IPS-NIHi11 (cell line): ENCODE results near the gene RAPGEF6.

Experiments
- DNase-seq: peaks from one replicate; pipeline ENCODE4 v3.0.0; 2012; ENCODE audit warnings: mixed read lengths, low spot score

RAPGEF6 gene

DNA sequence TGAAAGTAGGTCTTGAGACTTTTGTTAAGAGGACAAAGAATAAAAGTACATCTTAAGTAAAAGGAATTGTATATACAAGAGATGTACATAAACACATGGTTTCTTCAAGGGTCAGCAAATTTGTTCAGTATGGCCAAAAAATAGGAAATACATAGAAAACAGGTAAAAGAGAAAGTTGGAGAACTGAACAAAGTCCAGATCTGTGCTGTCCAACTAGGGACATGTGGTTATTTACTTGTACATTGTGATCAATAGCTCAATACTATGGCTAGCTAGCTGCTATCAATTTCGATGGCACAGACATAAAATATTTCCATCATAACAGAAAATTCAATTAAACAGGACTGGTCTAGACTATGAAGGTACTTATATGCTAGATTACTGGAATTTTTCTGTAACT lies 92.3 kb downstream of the RAPGEF6 start:
- no peak for DNase-seq

DNA sequence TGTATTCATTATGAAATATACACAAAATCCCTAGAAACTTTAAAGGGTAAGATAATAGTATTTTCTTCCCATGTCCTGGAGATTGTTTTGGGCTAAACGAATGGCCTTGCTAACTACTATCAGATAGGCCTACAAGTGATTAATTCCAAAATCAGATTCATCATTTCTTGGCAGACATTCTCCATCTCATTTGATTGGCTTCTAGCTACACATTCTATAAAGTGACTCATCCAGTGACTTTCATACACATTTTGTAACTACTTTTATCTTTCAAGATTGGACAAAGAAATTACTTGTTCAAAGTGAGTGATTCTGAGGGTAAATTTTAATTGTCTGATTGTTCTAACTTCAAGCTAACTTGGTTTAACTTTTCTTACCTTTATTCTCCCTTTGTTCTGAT lies 93.3 kb downstream of the RAPGEF6 start:
- DNase-seq = no peak

DNA sequence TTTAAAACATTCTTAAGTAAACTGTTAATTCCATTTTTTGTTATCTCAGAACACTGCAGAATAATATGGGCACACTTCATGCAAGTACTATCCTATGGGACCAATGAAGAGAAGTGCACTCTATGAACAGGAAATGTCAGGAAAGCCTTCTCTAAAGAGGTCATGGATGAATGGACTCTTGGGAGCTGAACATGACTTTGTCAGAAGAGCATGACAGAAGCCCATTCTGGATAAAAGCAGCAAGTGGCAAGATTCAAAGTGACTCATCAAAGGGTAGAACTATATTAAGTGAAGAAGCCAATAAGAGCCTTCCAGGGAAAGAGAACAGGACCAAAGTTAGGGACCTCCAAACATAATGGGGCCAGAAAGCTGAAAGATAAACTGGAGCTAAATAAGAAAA lies 94.0 kb downstream of the RAPGEF6 start:
- no peak for DNase-seq

DNA sequence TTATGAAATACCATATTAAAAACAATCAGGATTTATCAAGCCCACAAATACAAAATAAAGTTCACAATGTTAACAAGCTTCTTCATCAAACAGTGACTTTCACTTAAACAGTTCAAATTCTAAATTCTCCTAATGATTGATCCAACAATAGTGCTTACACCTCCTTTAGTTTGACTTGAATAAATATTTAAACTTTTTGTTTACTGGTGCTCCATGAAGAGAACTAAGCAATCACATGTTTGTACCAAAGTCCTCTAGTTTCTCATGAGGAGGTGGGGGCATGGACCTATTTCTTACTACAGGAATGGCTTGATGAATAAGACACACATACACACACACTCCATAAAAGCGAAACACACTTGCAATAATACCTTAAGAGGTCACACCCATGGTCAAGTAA lies 95.8 kb downstream of the RAPGEF6 start:
- DNase-seq = no peak

DNA sequence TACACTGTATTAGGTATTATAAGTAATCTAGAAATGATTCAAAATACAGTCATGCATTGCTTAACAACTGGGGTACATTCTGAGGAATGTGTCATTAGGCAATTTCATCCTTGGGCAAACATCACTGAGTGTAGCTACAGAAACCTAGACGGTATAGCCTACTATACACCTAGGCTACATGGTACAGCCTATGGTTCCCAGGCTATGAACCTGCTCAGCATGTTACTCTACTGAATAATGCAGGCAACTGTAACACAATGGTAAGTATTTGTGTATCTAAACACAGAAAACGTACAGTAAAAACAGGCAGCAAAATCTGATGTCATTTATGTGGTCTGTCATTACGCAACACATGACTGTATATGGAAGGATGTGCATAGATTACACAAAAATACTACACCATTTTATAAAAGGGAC lies 96.8 kb downstream of the RAPGEF6 start:
- DNase-seq = no peak

DNA sequence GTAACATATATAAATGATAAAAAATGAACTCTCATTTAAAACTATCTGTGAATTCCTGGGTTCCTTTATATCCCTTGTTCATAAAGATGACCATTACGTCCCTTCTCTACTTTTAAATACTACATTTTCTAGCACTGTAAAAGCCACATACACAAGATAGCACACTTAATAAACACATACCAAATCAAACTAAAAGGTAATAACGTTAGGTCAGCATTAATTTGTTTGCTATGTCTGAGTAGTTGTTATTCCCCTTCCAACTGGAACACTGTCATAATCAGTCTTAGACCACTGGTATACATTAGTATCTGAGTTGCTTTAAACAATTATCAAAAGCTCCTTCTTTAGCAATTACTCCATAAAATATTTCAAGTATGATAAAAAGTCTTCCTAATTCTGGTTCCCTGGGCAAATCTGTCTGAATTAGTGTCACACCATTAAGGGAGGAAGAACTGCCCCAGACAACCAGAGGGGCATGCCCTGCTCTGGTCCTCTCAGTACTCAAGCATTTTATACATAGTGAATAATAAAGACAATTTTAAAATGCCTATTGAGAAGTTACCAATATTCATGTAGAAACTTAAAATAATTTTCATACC lies 98.1 kb downstream of the RAPGEF6 start:
- DNase-seq = no peak

DNA sequence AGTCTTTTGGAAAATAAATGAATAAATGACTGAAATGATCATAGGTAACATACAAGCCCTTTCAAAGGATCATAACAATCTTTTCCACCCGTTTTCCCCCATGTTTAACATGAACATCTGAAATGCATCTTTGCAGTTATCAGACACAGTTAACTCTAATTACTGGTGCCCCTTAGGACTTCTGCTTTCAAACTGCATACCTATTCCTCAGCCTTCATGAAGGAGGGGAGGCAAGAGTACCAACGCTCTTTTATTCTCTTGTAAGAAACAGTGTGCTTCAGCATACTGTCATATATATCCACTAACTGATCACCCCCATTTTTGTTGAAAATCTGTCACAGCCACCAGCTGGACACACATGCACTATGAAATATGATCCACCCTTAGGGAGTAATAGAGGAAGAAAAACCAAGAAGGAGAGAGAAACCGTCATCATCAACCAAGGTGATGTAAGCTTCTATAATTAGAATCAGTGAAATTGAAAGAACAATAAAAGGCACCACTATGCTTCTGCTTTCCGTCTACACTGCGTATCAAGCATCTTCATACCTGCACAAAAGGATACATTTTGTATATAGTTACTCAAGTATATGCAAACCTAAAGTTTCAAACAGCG lies 98.7 kb downstream of the RAPGEF6 start:
- DNase-seq = no peak

DNA sequence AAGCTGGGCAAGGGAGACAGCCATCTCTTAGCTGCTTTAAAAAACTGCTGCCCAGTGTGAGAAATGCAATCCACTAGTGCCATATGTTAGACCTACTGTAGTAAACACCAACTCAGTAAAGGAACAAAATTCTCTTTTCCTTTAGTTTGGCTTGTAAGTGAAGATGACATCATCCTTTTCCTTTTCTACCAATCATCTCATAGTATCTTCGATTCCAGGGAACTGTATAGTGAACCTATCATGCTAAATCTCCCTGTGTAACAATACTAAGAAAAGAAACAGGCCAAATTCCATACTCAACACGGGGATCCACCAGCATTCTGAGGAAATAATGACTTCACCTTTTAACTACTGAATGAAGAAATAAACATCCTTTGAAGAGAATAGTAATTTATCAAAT lies 100.1 kb downstream of the RAPGEF6 start:
- no peak for DNase-seq

DNA sequence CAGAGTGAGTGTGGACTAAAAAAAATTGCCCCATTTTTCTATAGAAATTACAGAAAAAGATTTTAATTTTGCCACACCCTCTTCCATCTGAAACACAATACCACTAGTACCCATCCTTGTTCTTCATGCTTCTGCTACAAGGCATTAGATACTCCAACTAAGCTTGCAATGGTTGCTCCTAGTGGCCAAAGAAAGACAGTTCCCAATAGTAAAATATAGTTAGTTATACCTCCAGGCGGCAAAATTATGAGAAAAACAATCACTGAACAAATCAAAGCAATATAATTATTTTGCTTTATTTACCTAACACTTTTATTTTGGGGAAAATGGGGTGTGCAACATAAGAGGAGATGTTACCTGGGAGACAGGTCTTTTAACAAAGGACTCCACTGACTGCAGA lies 101.2 kb downstream of the RAPGEF6 start:
- DNase-seq = no peak

DNA sequence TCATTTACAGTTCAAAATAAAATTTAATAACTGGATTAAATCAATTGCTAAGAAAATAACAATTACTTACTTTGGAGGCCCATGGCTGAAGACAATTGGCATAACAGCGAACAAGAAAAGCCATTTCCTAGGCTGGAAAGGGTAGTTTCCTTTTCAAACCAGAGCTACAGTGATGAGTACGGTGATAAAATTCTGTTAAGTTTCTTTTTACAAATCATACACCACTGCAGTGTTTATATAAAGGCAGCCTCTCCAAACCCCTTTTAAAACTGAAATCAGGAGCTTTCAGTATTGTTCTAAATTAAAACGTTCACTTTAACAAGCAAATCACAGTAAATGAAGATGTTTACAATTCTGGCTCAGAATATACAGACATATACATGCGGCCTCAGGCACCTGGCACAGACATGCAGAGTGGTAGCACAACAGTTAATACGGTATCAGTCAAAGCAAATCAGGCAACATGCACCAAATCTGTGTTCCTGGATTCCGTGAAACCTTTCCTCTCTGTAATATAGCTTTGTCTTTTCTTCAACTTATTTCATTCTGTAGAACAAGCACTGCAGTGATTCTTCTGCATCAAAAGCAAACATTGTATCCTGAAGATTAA lies 102.9 kb downstream of the RAPGEF6 start:
- DNase-seq = no peak

DNA sequence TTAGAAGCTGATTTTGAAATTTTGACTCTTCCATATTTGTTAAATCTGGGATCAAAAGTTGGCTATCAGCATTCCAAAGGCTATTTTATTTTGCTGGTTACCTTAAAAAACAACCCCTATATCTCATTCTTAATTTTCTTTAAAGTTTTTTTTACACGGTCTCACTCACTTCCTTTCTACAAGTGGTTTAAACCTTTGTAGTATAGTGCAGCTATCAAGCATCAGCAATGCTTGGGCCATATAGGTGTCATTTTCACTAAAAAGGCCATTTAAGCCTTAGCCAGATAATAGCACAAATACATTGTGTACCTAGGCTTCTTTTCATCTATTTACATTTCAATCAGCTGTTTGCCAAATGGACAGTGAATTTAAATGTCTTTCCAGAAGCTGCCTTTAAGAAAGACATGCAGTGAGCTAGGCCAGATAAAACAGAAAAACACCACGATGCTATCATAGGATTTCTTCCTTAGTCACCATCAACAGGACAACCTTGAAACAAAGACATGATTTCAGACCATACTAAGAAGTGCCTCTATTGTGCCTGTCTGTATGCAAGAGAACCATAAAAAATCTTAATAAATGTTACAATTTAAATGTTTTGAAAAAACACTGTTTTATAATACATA lies 104.2 kb downstream of the RAPGEF6 start:
- DNase-seq = no peak

DNA sequence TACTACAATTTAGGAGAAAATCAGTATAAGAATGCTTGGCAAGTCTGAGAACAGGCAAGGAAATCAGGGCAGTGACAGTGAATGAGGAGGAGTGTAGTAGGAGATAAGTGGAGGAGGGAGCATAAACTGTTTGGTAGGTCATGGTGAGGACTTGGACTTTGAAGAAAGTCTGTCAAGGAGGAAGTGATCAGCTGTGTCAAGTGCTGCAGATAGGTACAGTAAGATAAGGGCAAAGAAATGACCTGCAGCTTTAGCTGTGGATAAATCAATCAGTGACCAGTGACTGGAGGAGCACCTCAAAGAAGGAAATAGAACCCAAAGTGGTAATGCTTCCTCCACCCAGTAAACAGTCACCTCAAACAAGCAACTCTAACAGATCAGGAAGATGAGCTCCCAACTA lies 106.3 kb downstream of the RAPGEF6 start:
- no peak for DNase-seq

DNA sequence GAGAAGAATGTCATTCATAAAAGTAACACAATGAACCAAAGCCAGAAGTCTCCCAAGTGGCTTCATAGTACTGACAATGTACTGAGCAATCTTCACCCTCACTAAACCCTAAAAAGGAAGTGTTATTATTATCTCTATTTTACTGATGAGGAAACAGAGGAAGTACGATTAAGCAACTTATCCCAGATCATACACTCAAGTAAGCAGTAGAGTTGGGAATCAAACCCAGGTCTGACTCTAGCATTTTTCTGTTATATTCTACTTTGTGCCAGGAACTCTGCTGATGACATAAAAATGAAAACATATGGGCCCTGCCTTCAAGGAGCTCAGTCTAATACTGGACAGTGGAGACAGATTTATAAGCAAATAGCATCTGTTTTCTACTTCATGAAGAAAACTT lies 109.2 kb downstream of the RAPGEF6 start:
- DNase-seq = no peak

DNA sequence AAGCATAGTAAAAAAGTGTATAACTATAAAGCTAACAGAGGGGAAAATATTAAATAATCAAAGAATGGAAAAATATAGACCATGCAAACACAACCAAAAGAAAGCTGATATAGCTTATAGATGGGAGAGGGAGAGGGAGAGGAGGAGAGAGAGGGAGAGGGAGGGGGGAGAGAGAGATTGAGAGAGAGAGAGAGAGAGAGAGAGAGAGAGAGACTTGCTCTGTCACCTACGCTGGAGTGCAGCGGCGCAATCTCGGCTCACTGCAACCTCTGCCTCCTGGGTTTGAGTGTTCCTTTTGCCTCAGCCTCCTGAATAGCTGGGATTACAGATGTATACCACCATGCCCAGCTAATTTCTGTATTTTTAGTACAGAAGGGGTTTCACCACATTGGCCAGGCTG lies 110.6 kb downstream of the RAPGEF6 start:
- no peak for DNase-seq

DNA sequence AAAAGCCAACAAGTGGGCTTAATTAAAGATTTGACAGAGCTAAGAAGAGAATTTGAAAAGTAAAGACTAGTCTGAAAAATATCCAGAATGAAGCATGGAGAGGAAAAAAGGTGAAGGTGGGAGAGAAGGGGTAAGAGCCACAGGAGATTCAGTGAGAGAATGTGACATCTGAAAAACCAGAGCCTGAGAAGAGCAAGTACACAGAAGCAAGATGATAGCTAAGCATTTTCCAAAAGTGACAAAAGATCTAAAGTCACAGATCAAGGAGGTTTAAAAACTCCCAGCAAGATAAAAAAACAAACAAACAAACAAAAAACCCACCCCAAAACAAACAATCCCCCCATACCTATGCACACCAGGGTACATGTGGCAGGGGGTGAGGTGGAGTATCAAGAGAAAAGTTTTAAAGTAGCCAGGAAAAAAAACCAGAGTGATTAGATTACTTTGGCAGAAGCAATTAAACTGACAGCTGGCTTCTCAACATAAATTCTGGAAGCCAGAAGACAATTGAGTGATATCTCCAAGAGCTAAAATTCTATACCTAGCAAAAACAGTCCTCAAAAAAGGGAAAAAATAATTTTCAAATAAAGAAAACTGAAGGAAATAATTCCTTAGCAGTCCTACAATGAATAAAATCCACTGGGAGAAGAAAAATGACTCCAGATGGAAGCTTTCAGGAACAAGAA lies 111.4 kb downstream of the RAPGEF6 start:
- no peak for DNase-seq

DNA sequence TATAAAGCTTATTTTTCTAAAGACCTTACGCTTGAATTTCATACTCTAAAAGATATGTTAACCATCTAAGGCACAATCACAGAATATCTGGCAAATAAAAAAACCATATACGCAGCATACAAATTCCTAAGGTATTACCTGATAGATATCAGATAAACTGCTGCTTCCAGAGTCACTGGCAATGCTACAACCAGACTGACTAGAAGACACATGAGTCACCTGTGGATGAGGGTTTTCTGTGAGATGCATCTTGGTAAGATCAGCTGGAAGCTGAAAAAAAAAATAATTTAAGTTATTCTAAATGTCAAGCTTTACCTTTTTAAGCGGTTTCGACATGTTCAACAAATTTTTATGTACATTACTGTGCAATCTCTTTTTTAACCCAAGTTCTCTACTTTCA lies 113.8 kb downstream of the RAPGEF6 start:
- no peak for DNase-seq

DNA sequence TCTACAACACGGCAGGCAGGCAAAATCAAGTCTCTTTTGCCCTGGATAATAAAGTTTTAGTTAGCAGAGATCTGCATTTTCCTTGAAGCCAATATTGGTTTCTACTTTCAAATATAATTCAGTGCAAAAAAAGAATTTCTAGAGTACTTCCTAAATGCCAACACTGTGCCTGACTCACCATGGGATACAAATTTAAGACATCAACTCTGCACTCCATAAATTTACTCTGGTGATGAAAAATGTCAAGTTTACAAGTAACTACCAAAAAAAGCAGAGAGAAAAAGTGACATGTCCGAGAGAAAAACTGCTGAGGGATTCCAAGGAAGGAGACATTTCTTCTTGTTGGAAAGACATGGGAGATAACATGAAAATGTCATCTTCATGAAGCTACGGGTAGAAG lies 119.7 kb downstream of the RAPGEF6 start:
- DNase-seq = no peak

DNA sequence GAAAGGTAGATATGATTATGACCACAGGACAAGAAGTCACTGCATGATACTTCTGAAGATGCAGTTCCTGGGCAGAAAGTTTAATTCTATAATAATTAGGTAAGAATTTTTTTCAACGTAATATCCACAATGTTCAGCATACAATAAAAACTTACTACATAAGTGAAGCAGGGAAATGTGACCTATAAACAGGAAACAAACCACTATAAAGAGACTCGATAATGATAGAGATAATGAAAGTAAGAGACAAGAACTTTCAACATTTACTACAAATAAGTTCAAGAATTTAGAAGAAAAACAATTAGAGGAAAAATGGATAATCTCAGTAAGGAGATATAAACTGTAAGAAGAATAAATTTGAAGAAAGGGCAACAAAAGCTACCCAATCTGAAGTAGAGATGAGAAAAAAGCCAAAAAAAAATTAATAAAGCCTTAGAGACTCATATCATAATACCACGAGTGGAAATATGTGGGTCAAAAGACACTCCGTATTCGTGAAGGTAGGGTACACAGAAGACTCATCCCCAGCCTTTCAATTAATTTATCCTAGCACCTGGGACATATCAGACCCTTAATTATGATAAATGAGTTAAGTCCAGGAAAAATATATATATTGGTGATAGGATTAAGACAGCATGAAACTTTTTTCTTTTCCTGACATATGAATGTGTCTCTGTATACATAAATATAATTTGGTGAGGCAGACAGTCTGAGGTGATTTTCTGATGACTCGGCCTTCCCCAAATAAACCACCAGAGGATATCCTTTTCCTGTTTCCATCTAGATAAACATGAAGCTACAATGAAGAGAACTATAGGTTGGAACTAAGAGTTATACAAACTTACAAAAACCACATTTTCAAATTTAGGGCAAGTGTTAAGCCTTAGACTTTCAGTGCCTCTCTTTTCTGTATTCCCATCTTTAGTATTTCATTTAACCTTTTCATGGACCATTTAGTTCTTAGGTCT lies 120.4 kb downstream of the RAPGEF6 start:
- no peak for DNase-seq

DNA sequence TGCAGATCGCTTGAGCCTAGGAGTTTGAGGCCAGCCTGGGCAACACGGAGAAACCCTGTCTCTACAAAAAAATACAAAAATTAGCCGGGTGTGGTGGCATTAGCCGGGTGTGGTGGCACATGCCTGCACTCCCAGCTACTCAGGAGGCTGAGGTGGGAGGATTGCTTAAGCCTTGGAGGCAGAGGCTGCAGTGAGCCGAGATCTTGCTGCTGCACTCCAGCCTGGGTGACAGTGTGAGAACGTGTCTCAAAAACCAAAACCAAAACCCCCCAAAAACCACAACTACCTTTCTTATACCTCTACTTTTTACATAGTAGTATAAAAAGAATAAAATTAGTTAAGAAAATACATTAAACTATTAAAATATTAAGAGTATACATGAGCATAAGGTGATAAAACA lies 121.2 kb downstream of the RAPGEF6 start:
- DNase-seq = no peak

DNA sequence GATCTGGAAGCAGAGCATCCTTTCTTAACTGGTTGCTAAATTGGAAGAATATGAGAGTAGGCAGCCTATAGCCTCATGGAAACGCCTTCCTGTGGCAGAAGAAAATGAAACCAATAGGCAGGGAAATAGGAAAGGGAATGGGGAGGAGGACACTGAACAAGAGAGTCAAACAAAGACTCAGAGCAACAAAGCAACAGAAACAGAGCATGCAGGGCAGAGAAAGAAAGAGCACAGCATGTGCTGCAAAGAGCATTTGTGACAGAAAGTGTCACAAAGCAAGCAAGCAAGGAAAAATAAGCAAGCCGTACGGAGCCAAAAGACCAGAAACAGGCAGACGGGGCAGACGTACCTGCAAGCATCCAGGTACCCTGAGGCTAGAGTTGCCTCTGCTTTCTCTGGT lies 123.1 kb downstream of the RAPGEF6 start:
- no peak for DNase-seq

DNA sequence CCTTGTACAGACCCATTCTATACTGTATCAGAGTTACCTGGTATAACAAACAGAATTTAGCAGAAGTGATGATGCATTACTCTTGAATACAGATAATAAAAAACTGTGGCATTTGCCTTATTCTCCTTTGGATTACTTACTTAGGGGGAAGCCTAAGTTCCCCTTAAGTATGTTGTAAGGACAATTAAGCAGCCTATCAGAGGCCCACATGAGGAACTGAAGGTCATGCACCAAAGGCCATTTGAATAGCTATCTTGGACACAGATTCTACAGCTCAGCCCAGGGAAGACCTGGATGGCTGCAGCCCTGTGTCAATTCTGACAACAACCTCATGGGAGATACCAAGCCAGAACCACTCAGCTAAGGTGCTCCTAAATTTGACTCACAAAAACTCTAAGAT lies 125.2 kb downstream of the RAPGEF6 start:
- DNase-seq = no peak
